CD4-positive, alpha-beta T cell treated with Interleukin-1 beta for 1 hour (primary cell): ENCODE results near the gene COL27A1.
"Not testable (repeated sequence)": the region's sequence is repeated elsewhere in the genome, so short reads cannot be mapped to it uniquely, and the experiment has no call there.

Experiments
- DNase-seq, 2 donors: peaks; one replicate each; pipeline ENCODE4 v3.0.0-alpha.2; 2020 to 2022

COL27A1 gene

DNA sequence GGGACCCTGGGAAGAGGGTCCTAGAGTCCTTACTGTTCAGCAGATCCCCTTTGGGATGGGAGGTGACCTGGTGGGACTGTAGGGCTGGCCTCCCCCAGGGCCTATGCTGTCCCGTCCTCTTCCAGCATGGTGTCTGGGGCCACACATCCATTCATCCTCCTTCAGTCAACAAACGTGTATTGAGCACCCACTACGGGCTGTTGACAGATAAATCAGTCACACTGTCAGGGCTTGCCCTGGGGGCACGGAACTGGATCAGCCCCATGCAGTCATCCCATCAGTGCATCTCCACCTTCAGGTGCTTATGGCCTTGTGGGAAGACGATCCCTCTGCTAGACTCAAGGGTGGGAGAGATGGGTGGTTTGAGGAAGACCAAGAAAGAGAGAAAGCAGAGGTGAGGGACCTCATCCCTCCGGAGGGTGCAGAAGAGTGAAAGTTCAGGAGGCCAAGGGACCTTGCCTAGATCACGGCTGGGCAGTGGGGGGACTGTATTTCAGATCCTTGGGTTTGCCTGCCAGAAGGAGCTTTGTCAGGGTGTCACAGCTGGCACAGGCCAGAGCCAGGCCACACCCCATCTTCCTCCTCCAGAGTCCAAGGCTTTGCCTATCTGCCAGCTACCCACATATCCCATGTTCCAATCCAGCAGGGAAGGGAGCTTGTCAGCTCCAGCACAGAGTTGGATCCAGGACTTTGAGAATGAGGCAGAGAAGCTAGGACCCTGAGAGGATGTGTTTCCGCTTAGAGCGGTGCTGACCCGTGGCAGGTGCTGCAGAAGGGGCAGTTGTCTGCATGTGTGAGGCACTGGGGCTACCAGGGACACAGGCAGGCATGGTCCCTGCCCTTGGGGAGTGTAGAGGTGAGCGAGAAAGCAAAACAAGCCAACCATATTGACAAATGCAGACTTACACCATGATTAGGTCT is 30.5 kb downstream of the COL27A1 start:
- no peak for DNase-seq

DNA sequence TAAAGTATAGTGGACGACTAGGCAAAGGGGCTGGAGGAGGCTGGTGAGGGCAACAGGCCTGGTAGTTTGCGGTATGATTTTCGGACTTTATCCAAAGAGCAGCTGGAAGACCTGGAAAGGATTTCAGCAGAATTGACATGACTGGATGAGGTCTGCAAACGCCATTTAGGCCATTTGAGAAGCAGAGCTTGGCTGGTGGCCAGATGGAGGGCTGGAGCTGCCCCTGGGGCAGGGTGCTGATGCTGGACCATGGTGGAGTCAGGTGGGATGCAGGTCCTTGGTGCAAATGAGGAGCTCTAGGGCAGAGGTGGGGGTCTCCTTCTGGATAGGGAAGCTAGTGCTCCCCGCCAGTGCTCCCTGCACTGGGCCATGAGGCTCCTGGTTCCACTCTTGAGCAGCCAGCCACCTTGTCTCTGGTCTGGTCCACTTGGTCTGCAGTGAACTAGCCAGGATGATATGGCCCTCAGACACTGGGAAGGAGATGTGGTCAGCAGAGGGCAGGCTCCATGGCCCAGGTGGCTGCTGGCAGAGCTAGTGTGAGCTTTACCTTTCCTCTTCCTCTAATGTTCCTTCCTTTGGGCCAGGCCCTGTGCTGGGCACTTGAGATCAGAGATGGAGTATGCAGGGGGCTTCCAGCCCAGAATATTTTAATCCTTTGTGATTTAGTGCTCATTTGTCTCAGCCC is 31.4 kb downstream of the COL27A1 start:
- no peak for DNase-seq

DNA sequence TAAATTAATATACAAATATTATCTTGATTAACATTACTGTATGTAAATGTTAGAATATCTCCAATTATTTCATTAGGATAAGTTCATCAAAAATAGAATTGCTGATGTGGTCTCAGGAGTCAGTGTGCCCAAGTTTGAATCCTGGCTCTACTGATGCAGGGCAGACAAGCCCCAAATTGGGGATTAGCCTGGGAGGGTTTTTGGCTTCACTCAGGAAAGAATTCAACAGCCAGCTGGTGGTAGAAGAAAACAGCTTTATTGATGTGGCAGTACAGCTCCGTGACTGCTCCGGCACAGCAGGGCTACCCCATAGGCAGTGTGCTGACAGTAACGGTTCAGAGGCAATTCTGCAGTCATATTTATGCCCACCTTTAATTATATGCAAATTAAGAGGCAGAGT is 32.5 kb downstream of the COL27A1 start:
- no peak for DNase-seq

DNA sequence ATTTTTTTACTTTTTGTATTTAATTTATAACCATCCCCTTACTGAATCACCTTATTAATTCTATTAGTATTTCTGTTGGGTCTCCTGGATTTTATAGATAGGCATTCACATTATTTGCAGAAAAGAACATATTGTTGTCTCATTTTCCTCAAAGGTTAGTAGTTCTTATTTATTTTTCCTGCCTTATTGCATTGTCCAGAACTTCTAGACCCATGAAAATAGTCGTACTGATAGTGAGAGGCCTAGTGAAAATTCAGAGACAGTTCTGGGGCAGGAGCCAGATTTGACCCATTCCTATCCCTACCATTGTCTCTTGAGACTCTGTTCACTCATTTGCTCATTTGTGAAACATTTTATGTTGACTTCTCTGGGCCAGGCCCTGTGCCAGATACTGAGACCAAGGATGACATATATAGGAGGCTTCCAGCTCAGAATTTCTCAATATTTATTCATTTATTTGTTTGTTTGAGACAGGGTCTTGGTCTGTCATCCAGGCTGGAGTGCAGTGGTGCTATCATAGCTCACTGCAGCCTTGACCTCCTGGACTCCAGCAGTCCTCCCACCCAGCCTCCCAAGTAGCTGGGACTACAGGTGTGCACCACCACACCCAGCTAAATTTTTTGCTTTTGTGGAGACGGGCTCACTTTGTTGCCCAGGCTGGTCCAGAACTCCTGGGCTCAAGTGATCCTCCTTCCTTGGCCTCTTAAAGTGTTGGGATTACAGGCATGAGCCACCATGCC is 34.7 kb downstream of the COL27A1 start:
- DNase-seq, result no peak

DNA sequence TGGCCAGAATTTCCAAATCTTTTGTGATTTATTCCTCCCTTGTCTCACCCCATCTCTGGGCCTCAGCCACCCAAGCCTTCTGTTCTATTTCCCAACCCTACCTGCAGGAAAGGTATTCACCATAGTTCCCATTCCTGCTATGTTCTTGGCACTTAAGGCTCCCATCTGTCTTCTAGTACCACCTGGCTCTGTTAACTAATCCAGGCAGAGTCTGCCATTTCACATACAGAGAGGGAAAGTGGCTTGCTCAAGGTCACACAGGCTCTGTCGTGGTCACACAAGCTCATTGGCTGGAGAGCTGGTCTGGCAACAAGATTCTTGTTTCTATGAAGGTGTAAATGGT is 35.2 kb downstream of the COL27A1 start:
- DNase-seq, result no peak

- not testable (repeated sequence) for DNase-seq
Measured at GRCh38 chr9:114191402-114191801, 36.1 kb downstream of the COL27A1 start.

DNA sequence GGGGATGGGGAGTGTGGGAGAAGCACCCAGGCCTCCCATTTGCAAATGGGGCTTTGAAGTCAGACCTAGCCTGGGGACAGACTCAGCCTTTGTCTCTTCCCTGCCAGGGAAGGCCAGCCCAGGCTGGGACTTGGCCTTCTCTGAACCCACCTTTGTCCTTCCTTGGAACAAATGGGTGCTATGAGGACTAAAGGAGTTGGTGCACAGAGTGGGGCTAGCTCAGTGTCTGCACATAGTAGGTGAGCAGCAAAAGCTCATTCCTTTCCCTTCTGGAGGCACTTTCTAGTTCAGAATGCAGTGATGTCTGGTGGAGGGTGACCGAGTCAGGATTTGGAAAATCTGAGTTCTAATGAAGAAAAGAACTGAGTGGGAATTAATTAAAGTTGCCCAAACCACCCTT is 37.2 kb downstream of the COL27A1 start:
- DNase-seq, result no peak

DNA sequence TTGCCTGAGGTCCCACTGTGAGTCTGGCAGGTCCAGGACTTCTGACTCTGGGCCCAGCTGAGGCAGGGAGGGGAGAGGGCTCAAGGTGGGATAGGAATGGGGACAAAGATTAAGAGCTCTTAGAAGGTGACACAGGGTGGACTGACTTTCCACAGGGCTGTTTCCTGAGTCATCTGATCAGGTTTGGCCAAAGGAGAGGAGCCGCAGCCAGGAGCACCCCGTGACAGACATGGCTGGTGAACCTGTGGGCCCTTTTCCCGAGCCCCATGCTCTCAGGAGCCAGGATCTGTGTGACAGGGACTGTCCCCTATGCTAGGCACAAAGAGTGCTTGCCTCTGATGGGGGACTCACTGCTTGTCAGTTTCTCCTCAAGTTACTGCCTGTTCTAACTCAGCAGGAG is 37.8 kb downstream of the COL27A1 start:
- DNase-seq, result no peak

DNA sequence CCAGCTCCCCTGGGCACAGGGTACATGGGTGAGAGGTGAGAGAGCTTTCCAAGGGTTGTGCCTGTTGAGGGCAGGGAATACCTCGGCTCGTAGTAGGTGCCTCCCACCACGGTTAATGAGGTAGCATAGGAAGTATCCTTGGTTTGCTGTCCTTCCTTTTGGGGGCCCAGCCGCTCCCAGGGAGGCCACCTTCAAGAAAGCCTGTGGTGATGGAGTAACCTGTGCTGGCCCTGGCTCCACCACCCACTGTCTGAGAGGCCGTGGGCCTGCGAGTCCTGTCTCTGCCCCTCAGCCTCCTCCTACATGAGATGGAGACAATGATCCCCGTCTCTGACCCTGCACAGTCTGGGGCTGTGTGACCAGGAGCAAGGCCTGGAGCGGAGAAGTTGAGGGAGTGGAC is 40.8 kb downstream of the COL27A1 start:
- no peak for DNase-seq

DNA sequence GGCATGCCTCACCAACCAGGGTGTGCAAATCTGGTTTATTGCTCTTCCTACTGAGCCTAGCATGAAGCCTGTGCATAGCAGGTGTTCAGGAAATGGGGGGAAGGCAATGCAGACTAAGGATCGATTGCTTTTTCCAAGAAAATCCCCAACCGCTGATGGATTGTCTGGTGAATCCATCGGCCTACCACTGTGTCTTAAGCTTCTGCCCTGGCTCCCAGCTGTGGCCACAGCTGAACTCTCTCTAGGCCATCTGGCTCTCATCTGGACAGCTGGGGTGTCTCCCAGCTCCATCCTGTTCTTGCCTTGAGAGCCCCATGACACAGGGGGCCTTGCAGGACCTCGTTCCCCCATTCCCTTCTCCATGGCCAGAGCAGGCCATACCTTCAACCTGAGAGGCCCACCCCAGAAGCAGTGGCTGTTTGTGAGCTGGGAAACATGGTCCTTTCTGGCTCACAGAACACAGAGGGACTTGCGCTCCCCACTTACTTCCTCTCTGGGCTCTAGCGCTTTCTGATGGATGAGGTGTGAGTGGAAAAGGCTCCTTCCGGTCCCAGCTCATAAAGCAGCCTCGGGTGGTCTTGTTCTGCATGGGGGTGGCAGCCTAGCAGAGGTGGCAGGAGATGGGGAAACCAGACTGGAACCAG is 41.8 kb downstream of the COL27A1 start:
- no peak for DNase-seq

DNA sequence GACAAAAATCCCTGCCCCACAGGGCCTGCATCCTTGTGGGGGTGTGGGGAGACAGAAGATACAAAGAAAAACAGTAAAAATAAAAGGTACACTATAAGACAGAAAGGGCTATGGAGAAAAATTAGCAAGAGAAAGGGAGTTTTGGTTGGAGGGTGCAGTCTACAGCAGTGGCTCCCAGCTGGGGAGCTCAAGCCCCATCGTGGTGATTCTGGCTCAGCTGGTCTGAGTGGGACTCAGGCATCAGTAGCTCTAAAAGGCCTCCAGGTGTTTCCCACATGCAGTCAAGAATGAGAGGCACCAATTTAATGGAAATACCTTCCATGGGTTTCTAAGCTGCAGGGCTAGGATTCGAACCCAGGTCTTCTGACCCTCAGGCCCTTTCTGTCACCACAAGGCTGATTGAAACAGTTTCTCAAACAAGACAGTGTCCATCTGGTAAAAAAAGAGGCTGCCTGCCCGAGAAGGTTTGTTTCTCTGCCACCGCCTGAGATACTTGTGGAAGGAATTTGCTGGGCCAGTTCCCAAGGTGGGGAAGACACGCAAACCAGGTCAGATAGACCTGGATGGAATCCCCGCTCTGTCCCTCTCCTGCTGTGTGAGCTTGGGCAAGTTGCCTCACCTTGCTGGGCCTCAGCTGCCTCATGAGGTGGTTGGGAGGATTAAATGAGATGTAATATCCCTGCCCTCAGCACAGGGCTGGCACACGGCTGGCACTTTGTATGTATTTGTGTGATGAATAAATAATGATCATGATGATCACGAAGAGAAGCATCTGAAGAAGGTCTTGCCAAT is 43.1 kb downstream of the COL27A1 start:
- DNase-seq, result no peak

DNA sequence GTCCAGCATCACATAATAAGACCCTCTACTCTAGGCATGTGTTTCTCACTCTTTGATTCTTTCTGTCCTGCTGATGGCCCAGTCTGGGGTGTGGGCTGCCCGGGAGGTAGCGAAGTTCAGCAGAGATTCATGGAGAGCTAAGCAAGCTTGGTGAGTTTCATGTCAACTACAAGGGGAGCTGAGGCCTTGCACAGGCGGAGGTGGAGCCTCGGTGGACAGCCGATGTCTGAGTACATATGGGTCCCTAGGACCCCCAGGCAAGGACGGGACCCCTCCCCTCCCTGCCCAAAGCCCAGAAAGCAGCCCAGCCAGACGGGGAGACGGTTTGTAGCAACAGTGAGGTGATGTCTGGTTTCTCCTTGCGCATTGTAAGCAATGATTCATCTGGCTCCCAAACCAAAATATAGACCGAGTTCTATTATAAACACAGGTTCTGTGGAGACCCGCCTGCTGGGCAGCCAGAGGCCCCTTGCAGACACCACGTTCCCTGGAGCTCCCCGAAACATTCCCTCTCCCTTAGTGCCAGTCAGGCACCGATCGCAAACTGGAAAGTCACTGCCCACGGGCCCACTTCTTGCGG is 45.5 kb downstream of the COL27A1 start:
- DNase-seq, result no peak

GRCh38 chr9:114202396-114202795 is 47.1 kb downstream of the COL27A1 start:
- no peak for DNase-seq

- DNase-seq, result no peak
Measured at GRCh38 chr9:114202849-114203248, 47.5 kb downstream of the COL27A1 start.

- no peak for DNase-seq
Measured at GRCh38 chr9:114203410-114204140, 48.2 kb downstream of the COL27A1 start.

DNA sequence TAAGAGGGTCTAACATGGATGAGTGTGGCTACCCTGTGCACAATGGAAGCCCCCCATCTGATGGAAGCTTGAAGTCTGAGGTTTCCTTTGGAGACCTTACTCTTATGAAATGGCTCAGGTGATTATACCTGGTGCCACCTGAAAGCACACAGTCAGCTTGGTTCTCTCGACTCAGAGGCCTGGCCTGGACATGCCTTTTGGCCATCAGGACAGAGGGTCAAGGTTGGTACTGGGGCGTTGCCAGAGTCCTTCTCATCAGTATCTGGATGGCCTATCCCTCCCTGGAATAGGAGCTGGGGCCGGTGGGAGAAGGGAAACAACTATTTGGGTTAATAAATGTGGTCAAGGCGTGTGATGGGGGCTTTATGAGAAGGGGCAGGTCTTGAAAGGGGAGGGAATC is 48.9 kb downstream of the COL27A1 start:
- DNase-seq, result no peak

DNA sequence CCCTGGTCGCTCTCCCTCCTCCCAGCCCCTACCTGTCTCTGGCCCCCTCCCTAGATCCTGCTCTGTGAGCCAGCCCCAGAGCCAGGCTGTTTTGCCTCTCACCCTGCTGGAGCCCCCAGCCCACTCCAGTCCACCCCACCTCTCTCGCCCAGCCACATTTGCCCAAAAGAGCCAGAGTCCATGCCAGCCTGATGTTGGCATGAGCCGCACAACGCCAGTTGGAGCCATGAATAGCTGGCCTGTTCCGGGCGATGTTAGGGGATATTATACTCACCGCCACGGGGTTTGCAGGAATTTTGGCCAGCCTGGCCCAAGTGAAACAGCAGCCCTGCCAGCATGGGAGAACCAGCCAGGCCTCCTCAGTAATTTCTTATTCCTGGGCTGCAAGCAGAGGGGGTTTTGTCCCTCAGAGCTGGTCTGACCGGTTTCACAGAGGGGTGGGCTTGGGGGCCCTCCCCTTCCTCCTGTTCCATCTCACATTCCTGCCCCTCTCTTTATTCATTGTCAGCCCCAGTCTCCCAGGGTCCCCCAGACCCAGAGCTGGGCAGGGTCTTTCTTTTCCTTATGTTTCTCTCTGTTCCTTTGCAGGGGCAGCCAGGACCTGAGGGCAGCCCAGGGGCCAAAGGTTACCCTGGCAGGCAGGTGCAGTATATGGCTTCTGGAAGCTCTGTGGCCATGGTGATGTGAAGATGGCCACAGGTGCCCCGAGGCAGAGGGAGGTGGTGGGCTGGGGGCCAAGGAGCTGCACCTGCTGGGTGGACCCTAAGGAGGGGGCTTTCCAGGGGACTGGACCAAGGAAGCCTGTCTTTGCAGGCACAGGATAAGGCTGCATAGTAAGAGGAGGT is 50.1 kb downstream of the COL27A1 start:
- no peak for DNase-seq

GRCh38 chr9:114206221-114206789 is 51.0 kb downstream of the COL27A1 start:
- DNase-seq, result no peak

GRCh38 chr9:114207034-114207810 is 51.9 kb downstream of the COL27A1 start:
- DNase-seq, result no peak
